Activated effector memory CD4-positive, alpha-beta T cell treated with anti-CD3 and anti-CD28 coated beads, Interleukin-2, amount 50 U/mL, for 16 hours (primary cell): Measurements from ENCODE around the gene CSTB.

Experiments
- DNase-seq: peaks from one replicate; pipeline ENCODE4 v3.0.0-alpha.2; 2020

The CSTB gene

DNA sequence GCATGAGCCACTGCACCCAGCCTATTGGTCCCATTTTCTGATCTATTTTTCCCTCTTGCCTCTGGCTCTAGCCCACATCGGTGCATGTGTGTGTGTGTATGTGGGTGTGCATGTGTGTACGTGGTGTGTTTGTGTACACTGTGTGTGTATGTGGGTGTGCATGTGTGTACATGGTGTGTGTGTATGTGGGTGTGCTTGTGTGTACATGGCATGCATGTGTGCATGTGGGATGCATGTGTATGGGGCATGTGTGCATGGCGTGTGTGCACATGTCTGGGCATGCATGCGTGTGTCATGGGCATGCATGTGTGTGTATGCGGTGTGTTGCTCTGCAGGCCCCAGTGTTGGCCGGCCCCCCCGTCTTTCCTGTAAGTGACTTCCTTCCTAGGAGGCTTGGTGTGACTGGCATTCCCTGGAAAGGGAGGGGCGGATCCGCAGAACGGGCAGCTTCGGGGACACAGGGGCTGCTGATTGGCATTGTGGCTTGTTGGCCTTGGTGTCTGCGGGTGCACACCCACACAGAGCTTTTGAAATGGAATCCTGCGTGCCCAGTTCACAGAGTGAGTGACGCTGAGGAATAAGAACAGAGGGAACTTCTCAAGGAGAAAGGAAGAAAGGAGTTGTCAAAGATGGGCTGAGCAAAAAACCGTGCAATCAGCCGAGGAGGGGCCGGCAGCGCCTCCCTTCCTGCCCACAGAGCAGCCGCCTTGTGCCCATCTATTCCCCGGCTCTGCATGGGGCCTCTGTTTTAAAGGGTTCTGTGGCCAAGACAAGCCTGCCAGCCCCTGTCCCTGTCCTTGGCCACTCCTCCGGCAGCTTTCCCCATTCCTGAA is 49.2 kb downstream of the CSTB start:
- DNase-seq = no peak
